Loucy (cell line): ENCODE results near the gene PTPRN2.

Experiments
- H2AFZ ChIP-seq: fragments of 200-600 bp; sonication (generic); 2 replicates; pipeline ENCODE4 v1.6.0; 2016; ENCODE audit warnings: antibody characterized with exemption, mild to moderate bottlenecking, low read length, moderate library complexity
- H3F3A ChIP-seq: fragments of 200-600 bp; 2 replicates; pipeline ENCODE4 v1.6.0; 2016; ENCODE audit warnings: antibody characterized with exemption, low read depth, mild to moderate bottlenecking
- H3K27me3 ChIP-seq: fragments of 200-600 bp; sonication (generic); 2 replicates; pipeline ENCODE4 v1.6.1; 2014; ENCODE audit warnings: low read length, mild to moderate bottlenecking; ENCODE audit not compliant: insufficient read depth, poor library complexity, severe bottlenecking
- H3K36me3 ChIP-seq: fragments of 200-600 bp; sonication (generic); 2 replicates; pipeline ENCODE4 v1.6.1; 2016; ENCODE audit warnings: low read length; ENCODE audit not compliant: insufficient read depth
- H3K4me1 ChIP-seq: fragments of 200-600 bp; sonication (generic); 2 replicates; pipeline ENCODE4 v1.5.1; 2014; ENCODE audit warnings: low read length, mild to moderate bottlenecking; ENCODE audit not compliant: insufficient read depth, poor library complexity, severe bottlenecking
- H3K4me2 ChIP-seq: fragments of 200-600 bp; sonication (generic); 2 replicates; pipeline ENCODE4 v1.6.0; 2014; ENCODE audit warnings: antibody characterized with exemption, low read length, low read depth, mild to moderate bottlenecking; ENCODE audit not compliant: poor library complexity, severe bottlenecking
- H3K4me3 ChIP-seq: fragments of 200-600 bp; sonication (generic); 2 replicates; pipeline ENCODE4 v1.5.1; 2014; ENCODE audit warnings: low read length, mild to moderate bottlenecking, mixed read lengths; ENCODE audit not compliant: poor library complexity, severe bottlenecking
- H3K79me2 ChIP-seq: fragments of 200-600 bp; sonication (generic); 2 replicates; pipeline ENCODE4 v1.6.1; 2014; ENCODE audit warnings: low read length; ENCODE audit not compliant: insufficient read depth
- H3K9ac ChIP-seq: fragments of 200-600 bp; sonication (generic); 2 replicates; pipeline ENCODE4 v1.6.0; 2014; ENCODE audit warnings: mild to moderate bottlenecking, low read depth, low read length, moderate library complexity; ENCODE audit not compliant: poor library complexity, severe bottlenecking
- H3K9me2 ChIP-seq: fragments of 200-600 bp; sonication (generic); replicated peaks from 2 replicates; pipeline ENCODE4 v1.6.1; 2016; ENCODE audit warnings: low read depth, low read length, mixed read lengths
- H3K9me3 ChIP-seq: fragments of 200-600 bp; sonication (generic); 2 replicates; pipeline ENCODE4 v1.6.1; 2014; ENCODE audit warnings: mild to moderate bottlenecking, antibody characterized with exemption, low read length, low read depth; ENCODE audit not compliant: insufficient read depth
- H4K20me1 ChIP-seq: fragments of 200-600 bp; sonication (generic); 2 replicates; pipeline ENCODE4 v1.6.0; 2014; ENCODE audit warnings: antibody characterized with exemption, low read length, mild to moderate bottlenecking; ENCODE audit not compliant: insufficient read depth, poor library complexity, severe bottlenecking
- CTCF ChIP-seq: fragments of 200-600 bp; sonication (generic); conservative IDR thresholded peaks from 2 replicates; pipeline ENCODE4 v1.5.1; 2014; ENCODE audit warnings: mild to moderate bottlenecking, antibody characterized with exemption, low read length
- EZH2phosphoT487 ChIP-seq: fragments of 200-600 bp; IDR thresholded peaks from 2 replicates; pipeline ENCODE4 v1.6.1; 2018; ENCODE audit warnings: antibody characterized with exemption, mild to moderate bottlenecking, moderate library complexity, borderline replicate concordance

The PTPRN2 gene

GRCh38 chr7:158103378-158103777 lies 484.2 kb downstream of the PTPRN2 start:
- H3K9me2 ChIP-seq: no peaks in the 10 kb centered on the region
- H3K4me1 ChIP-seq: no peaks in the 10 kb centered on the region
- H3K4me3 ChIP-seq: no peak overlapping the region
- no peak overlapping the region for H3K4me2 ChIP-seq
- no peaks in the 10 kb centered on the region for H3K36me3 ChIP-seq
- TF ChIP-seq CTCF (no peak), EZH2phosphoT487 (no peak)
- H3F3A ChIP-seq: no peaks in the 10 kb centered on the region
- no peak overlapping the region for H3K9ac ChIP-seq
- no peak overlapping the region for H2AFZ ChIP-seq
- H3K9me3 ChIP-seq: peaks cover 22% of the 10 kb centered on the region; the same call in 1 of the 2 replicates
- H4K20me1 ChIP-seq: no peaks in the 10 kb centered on the region
- no peaks in the 10 kb centered on the region for H3K27me3 ChIP-seq
- no peaks in the 10 kb centered on the region for H3K79me2 ChIP-seq

- Histone ChIP-seq H3K9me2 (no peaks in the 10 kb centered on the region), H2AFZ (no peak overlapping the region), H3K4me2 (no peak overlapping the region), H3K36me3 (no peaks in the 10 kb centered on the region), H3K4me1 (no peaks in the 10 kb centered on the region), H3K9me3 (peaks cover 19% of the 10 kb centered on the region; the same call in 1 of the 2 replicates), H3K4me3 (no peak overlapping the region), H3K79me2 (no peaks in the 10 kb centered on the region), H3K9ac (no peak overlapping the region), H3F3A (no peaks in the 10 kb centered on the region), H3K27me3 (no peaks in the 10 kb centered on the region), H4K20me1 (no peaks in the 10 kb centered on the region)
- TF ChIP-seq CTCF: no peak
- no peak for TF ChIP-seq EZH2phosphoT487
These were observed 484.7 kb downstream of the PTPRN2 start for GRCh38 chr7:158102897-158103296.

GRCh38 chr7:158101821-158102450 lies 485.7 kb downstream of the PTPRN2 start:
- H3K9ac ChIP-seq: no peak overlapping the region
- H3K9me3 ChIP-seq: peaks cover 19% of the 10 kb centered on the region; the same call in 1 of the 2 replicates
- no peaks in the 10 kb centered on the region for H3K27me3 ChIP-seq
- no peaks in the 10 kb centered on the region for H3K79me2 ChIP-seq
- no peaks in the 10 kb centered on the region for H3K4me1 ChIP-seq
- no peak overlapping the region for H2AFZ ChIP-seq
- no peaks in the 10 kb centered on the region for H4K20me1 ChIP-seq
- H3F3A ChIP-seq: no peaks in the 10 kb centered on the region
- no peak overlapping the region for H3K4me2 ChIP-seq
- no peaks in the 10 kb centered on the region for H3K36me3 ChIP-seq
- TF ChIP-seq EZH2phosphoT487 (no peak), CTCF (no peak)
- no peaks in the 10 kb centered on the region for H3K9me2 ChIP-seq
- no peak overlapping the region for H3K4me3 ChIP-seq
